ENCODE data around the gene SH2D1B.
"Not testable (repeated sequence)": the region's sequence is repeated elsewhere in the genome, so short reads cannot be mapped to it uniquely, and the experiment has no call there.

Gene SH2D1B

GRCh38 chr1:162359523-162360236 lies 52.3 kb downstream of the SH2D1B start:
- DNase-seq = no peak

GRCh38 chr1:162358928-162359327 lies 53.0 kb downstream of the SH2D1B start:
- DNase-seq = no peak

- no peak for DNase-seq
These were observed 54.2 kb downstream of the SH2D1B start for GRCh38 chr1:162357681-162358266.

- no peak for DNase-seq
These were observed 58.2 kb downstream of the SH2D1B start for GRCh38 chr1:162353702-162354101.

GRCh38 chr1:162353078-162353477 lies 58.9 kb downstream of the SH2D1B start:
- DNase-seq = no peak

- DNase-seq = not testable (repeated sequence)
These were observed 60.1 kb downstream of the SH2D1B start for GRCh38 chr1:162351874-162352273.

- no peak for DNase-seq
These were observed 60.6 kb downstream of the SH2D1B start for GRCh38 chr1:162351246-162351842.

GRCh38 chr1:162349635-162350330 lies 62.2 kb downstream of the SH2D1B start:
- DNase-seq = no peak

- no peak for DNase-seq
These were observed 64.7 kb downstream of the SH2D1B start for GRCh38 chr1:162347281-162347680.
